ENCODE data around the gene PROZ.

Gene PROZ

GRCh38 chr13:113139577-113139976 lies 18.9 kb upstream of the PROZ start:
- FAIRE-seq (no peak), DNase-seq (ENCODE audit: low spot score) (no peak)

- DNase-seq (ENCODE audit: low spot score) (no peak), FAIRE-seq (no peak)
Observed at GRCh38 chr13:113140677-113141600, 17.5 kb upstream of the PROZ start.

GRCh38 chr13:113141601-113141970 lies 16.9 kb upstream of the PROZ start:
- DNase-seq (ENCODE audit: low spot score) (no peak), FAIRE-seq (no peak)

- DNase-seq (ENCODE audit: low spot score) (no peak), FAIRE-seq (no peak)
Observed at GRCh38 chr13:113142876-113143275, 15.6 kb upstream of the PROZ start.

- FAIRE-seq (no peak), DNase-seq (ENCODE audit: low spot score) (no peak)
Observed at GRCh38 chr13:113143466-113144254, 14.8 kb upstream of the PROZ start.

GRCh38 chr13:113144255-113144629 lies 14.2 kb upstream of the PROZ start:
- FAIRE-seq (no peak), DNase-seq (ENCODE audit: low spot score) (no peak)

- DNase-seq (ENCODE audit: low spot score): no peak
- no peak for FAIRE-seq
Observed at GRCh38 chr13:113145496-113145895, 13.0 kb upstream of the PROZ start.

GRCh38 chr13:113145911-113146598 lies 12.4 kb upstream of the PROZ start:
- FAIRE-seq (no peak), DNase-seq (ENCODE audit: low spot score) (no peak)

GRCh38 chr13:113146750-113147149 lies 11.7 kb upstream of the PROZ start:
- FAIRE-seq (no peak), DNase-seq (ENCODE audit: low spot score) (no peak)

- DNase-seq (ENCODE audit: low spot score) (no peak), FAIRE-seq (no peak)
Observed at GRCh38 chr13:113147206-113147605, 11.2 kb upstream of the PROZ start.

- DNase-seq (ENCODE audit: low spot score): no peak
Observed at GRCh38 chr13:113148407-113148806, 10.0 kb upstream of the PROZ start.

GRCh38 chr13:113148940-113149503 lies 9.4 kb upstream of the PROZ start:
- DNase-seq (ENCODE audit: low spot score): no peak
- FAIRE-seq: no peak

More at GRCh38 chr13:113148407-113148806, 10.0 kb upstream of the PROZ start:
- no peak for FAIRE-seq

GRCh38 chr13:113149711-113150549 lies 8.5 kb upstream of the PROZ start:
- DNase-seq (ENCODE audit: low spot score) (no peak), FAIRE-seq (no peak)

GRCh38 chr13:113150550-113151365 lies 7.7 kb upstream of the PROZ start:
- DNase-seq (ENCODE audit: low spot score): no peak
- FAIRE-seq: no peak

- DNase-seq (ENCODE audit: low spot score): no peak
- no peak for FAIRE-seq
Observed at GRCh38 chr13:113151745-113152690, 6.4 kb upstream of the PROZ start.

- no peak for FAIRE-seq
- DNase-seq (ENCODE audit: low spot score): no peak
Observed at GRCh38 chr13:113152691-113152983, 5.8 kb upstream of the PROZ start.

GRCh38 chr13:113152984-113153809 lies 5.3 kb upstream of the PROZ start:
- DNase-seq (ENCODE audit: low spot score) (no peak), FAIRE-seq (no peak)

All from RCC 7860 (cell line).